ENCODE data around the gene ADIPOR2. TPM values are rescaled to one million over a fixed set of nuclear protein-coding genes. Genes with fewer than 3 reads are reported as not detected.

Gene ADIPOR2
- total and polyA plus RNA-seq, 10 of the 15 experiments (the other 5 are each of a cell fraction or from before 2014, with no cell fraction given), result 8.6 to 65.0 (median 38.0) TPM

- no peak for FAIRE-seq
Observed at GRCh38 chr12:1657688-1658087, 33.2 kb upstream of the ADIPOR2 start.

More at GRCh38 chr12:1657688-1658087, 33.2 kb upstream of the ADIPOR2 start:
- in situ Hi-C loops (cut with MboI), result no loop called here
- Histone ChIP-seq H3K4me3 (no peak overlapping the region), H3K9me3 (replicated peaks; ENCODE audit: control insufficient read depth, insufficient read depth, low read length) (no peaks in the 10 kb centered on the region), H3K4me1 (ENCODE audit: control insufficient read depth, insufficient read depth, low read length) (no peaks in the 10 kb centered on the region), H3K27ac (ENCODE audit: control insufficient read depth, insufficient read depth) (no peak overlapping the region), H3K9ac (ENCODE audit: control insufficient read depth, insufficient read depth, low read length) (no peak overlapping the region), H3K4me2 (ENCODE audit: control insufficient read depth, insufficient read depth) (no peak overlapping the region), H3K79me2 (ENCODE audit: control insufficient read depth, insufficient read depth, low read length) (no peaks in the 10 kb centered on the region), H2AFZ (ENCODE audit: control insufficient read depth, low read depth, low read length) (no peak overlapping the region), H3K27me3 (replicated peaks in 1 of 2; ENCODE audit: control insufficient read depth in 2 of 2, insufficient read depth in 2 of 2, low read length in 1 of 2) (no peaks in the 10 kb centered on the region), H3K36me3 (ENCODE audit: control insufficient read depth in 2 of 2, insufficient read depth in 2 of 2, low read length in 1 of 2) (no peaks in the 10 kb centered on the region), H4K20me1 (ENCODE audit: control insufficient read depth, insufficient read depth) (no peaks in the 10 kb centered on the region)
- DNase-seq (ENCODE audit: low read depth, low spot score), result no peak
- POLR2A ChIA-PET, result no interaction called here
- TF ChIP-seq E4F1 (IDR thresholded peaks at IDR 0.05; ENCODE audit: borderline replicate concordance, partially characterized antibody), result no peak
- TF ChIP-seq HDAC2 (IDR thresholded peaks at IDR 0.05), result no peak
- no peak for TF ChIP-seq SREBF2 (IDR thresholded peaks at IDR 0.05; ENCODE audit: low read length)
- TF ChIP-seq MYC (IDR thresholded peaks at IDR 0.05; ENCODE audit: insufficient read depth, insufficient read length, insufficient replicate concordance, low read length, severe bottlenecking), result no peak
- ATAC-seq, result no peak
- BruUV-seq (replicated peaks), result no TSS peak
- WGBS (ENCODE audit: insufficient coverage, insufficient replicate concordance, low lambda C conversion rate, missing lambda C conversion rate), result 82% methylated on average over 1 of the region's 1 CpG
- SMC1A ChIA-PET (ENCODE audit: uncharacterized antibody, unreplicated experiment), result interaction anchor here (0.9 to 1.9 kb wide), 3 partner anchors 134 to 282 kb away, joined by 3 to 9 read pairs (median 5); no protein-coding TSS in a partner anchor
- intact Hi-C loops (cut with micrococcal nuclease; ENCODE audit: unreplicated experiment), result no loop called here
- RAD21 ChIA-PET (ENCODE audit: unreplicated experiment), result interaction anchor here (13.4 kb wide), 1 partner anchor 133 kb away, joined by 234 read pairs; no protein-coding TSS in a partner anchor
- CTCF ChIA-PET, result interaction anchor here (0.6 to 20.1 kb wide), 5 partner anchors 23 to 545 kb away, joined by 4 to 434 read pairs (median 10); no protein-coding TSS in a partner anchor

All from GM12878 (cell line).